Measurements from ENCODE around the gene NCKAP5.
"Not testable (repeated sequence)": the region's sequence is repeated elsewhere in the genome, so short reads cannot be mapped to it uniquely, and the experiment has no call there.

The NCKAP5 gene

GRCh38 chr2:133521146-133521745 is 47.0 kb downstream of the NCKAP5 start:
- no peak for DNase-seq

- DNase-seq = not testable (repeated sequence)
Measured at GRCh38 chr2:133519677-133520076, 48.6 kb downstream of the NCKAP5 start.

- DNase-seq = no peak
Measured at GRCh38 chr2:133518700-133519344, 49.4 kb downstream of the NCKAP5 start.

- DNase-seq = no peak
Measured at GRCh38 chr2:133517876-133518275, 50.4 kb downstream of the NCKAP5 start.

GRCh38 chr2:133516405-133517026 is 51.7 kb downstream of the NCKAP5 start:
- DNase-seq = no peak

GRCh38 chr2:133515271-133515670 is 53.0 kb downstream of the NCKAP5 start:
- no peak for DNase-seq

- DNase-seq = no peak
Measured at GRCh38 chr2:133513893-133514292, 54.4 kb downstream of the NCKAP5 start.

- no peak for DNase-seq
Measured at GRCh38 chr2:133512121-133512520, 56.1 kb downstream of the NCKAP5 start.

GRCh38 chr2:133511679-133512078 is 56.6 kb downstream of the NCKAP5 start:
- DNase-seq = no peak

GRCh38 chr2:133509777-133510176 is 58.5 kb downstream of the NCKAP5 start:
- no peak for DNase-seq

- DNase-seq = no peak
Measured at GRCh38 chr2:133508546-133509165, 59.6 kb downstream of the NCKAP5 start.

- DNase-seq = no peak
Measured at GRCh38 chr2:133506996-133507395, 61.3 kb downstream of the NCKAP5 start.

- DNase-seq = no peak
Measured at GRCh38 chr2:133504566-133505505, 63.4 kb downstream of the NCKAP5 start.

- DNase-seq = no peak
Measured at GRCh38 chr2:133503927-133504326, 64.3 kb downstream of the NCKAP5 start.

- no peak for DNase-seq
Measured at GRCh38 chr2:133503323-133503722, 64.9 kb downstream of the NCKAP5 start.

GRCh38 chr2:133502678-133503077 is 65.6 kb downstream of the NCKAP5 start:
- DNase-seq = no peak

GRCh38 chr2:133500917-133501316 is 67.3 kb downstream of the NCKAP5 start:
- no peak for DNase-seq

- DNase-seq = no peak
Measured at GRCh38 chr2:133498662-133499585, 69.3 kb downstream of the NCKAP5 start.

GRCh38 chr2:133497951-133498565 is 70.2 kb downstream of the NCKAP5 start:
- DNase-seq = no peak

GRCh38 chr2:133497270-133497893 is 70.9 kb downstream of the NCKAP5 start:
- DNase-seq = no peak

Measured in DMS 273 treated with DMSO at 0.1 percent for 48 hours (cell line).